Left lung (tissue), 10 donors: ENCODE data around the gene RAPGEF4. TPM values are rescaled to one million over a fixed set of nuclear protein-coding genes. Genes with fewer than 3 reads are reported as not detected.
A peak's percentile ranks its signal among the peaks of the same experiment; 100 is the strongest.

Experiments used
- ATAC-seq: fragments of 200-7000 bp; cut with Tn5 transposase; one replicate; pipeline ENCODE4 v1.9.1; 2020; ENCODE audit warnings: moderate library complexity
- DNase-seq, 4 donors: peaks; one replicate each; pipeline ENCODE4 v3.0.0-alpha.2; 2013 to 2020
- H3K27ac ChIP-seq, 2 donors: fragments of 200-600 bp; sonication (generic) in 1 of 2; one replicate each; pipeline versions ENCODE4 v1.5.0 to v1.8.0; 2020 to 2021
- H3K27me3 ChIP-seq, 2 donors: fragments of 200-600 bp; sonication (generic) in 1 of 2; one replicate each; pipeline versions ENCODE4 v1.5.0 to v1.8.0; 2020 to 2021
- H3K36me3 ChIP-seq, 2 donors: fragments of 200-600 bp; sonication (generic) in 1 of 2; one replicate each; pipeline versions ENCODE4 v1.5.0 to v1.8.0; 2020 to 2021
- H3K4me1 ChIP-seq, 2 donors: fragments of 200-600 bp; one replicate each; pipeline ENCODE4 v1.8.0; 2021
- H3K4me3 ChIP-seq, 2 donors: fragments of 200-600 bp; sonication (generic) in 1 of 2; one replicate each; pipeline versions ENCODE4 v1.5.0 to v1.8.0; 2020 to 2021; ENCODE audit warnings: mild to moderate bottlenecking in 1 of 2
- H3K9me3 ChIP-seq, 2 donors: fragments of 200-600 bp; sonication (generic) in 1 of 2; one replicate each; pipeline versions ENCODE4 v1.5.0 to v1.8.0; 2020 to 2021
- CTCF ChIP-seq, 2 donors: fragments of 200-600 bp; sonication (generic) in 1 of 2; IDR thresholded peaks; one replicate each; pipeline versions ENCODE4 v1.5.0 to v1.8.0; 2021; ENCODE audit warnings: antibody characterized with exemption in 2 of 2
- intact Hi-C, 2 donors: fragments of 100-400 bp; cut with DNase I; formaldehyde crosslinking; loops; one replicate each; pipeline versions ENCODE4 v1.11.2 to v1.14.2; 2022
- polyA plus RNA-seq, 6 donors: library from polyadenylated mRNA; unstranded; fragments of 120-200 nt; gene quantifications; one replicate each; pipeline ENCODE4 v1.2.1, GENCODE V29; 2013; ENCODE audit not compliant: insufficient read length in 6 of 6
- total RNA-seq, 2 donors: library from RNA; stranded (reverse); fragmentation: NEBNext Ultra II Directional; extraction: Animal tissue kit (Norgen Biotek cat#: 25700); gene quantifications; one replicate each; pipeline ENCODE4 v1.2.1, GENCODE V29; 2021
- donor health status: DM: no; HTN: yes; CAD: no.
- donor health status: DM: no; HTN: no; CAD: no.

RAPGEF4 gene
- total and polyA plus RNA-seq, 8 donors = 9.1 to 16.2 (median 11.8) TPM

GRCh38 chr2:172725284-172725683 lies 10.4 kb upstream of the RAPGEF4 start:
- no peak overlapping the region for H3K27ac ChIP-seq
- ATAC-seq = no peak

GRCh38 chr2:172725746-172726145 lies 9.9 kb upstream of the RAPGEF4 start:
- DNase-seq (no peak), ATAC-seq (no peak)
- Histone ChIP-seq H3K4me1 (no peaks in the 10 kb centered on the region), H3K27ac (no peak overlapping the region), H3K27me3 (peaks cover 0 to 4% of the 10 kb centered on the region in 2 donors), H3K9me3 (no peaks in the 10 kb centered on the region), H3K4me3 (no peak overlapping the region), H3K36me3 (no peaks in the 10 kb centered on the region)
- intact Hi-C loops = no loop called here
- no peak for TF ChIP-seq CTCF (IDR thresholded peaks at IDR 0.05)

More at GRCh38 chr2:172725284-172725683, 10.4 kb upstream of the RAPGEF4 start:
- no peak overlapping the region for H3K4me3 ChIP-seq
- no peaks in the 10 kb centered on the region for H3K36me3 ChIP-seq
- H3K9me3 ChIP-seq = no peaks in the 10 kb centered on the region
- H3K4me1 ChIP-seq = no peaks in the 10 kb centered on the region
- no peaks in the 10 kb centered on the region for H3K27me3 ChIP-seq
- TF ChIP-seq CTCF (IDR thresholded peaks at IDR 0.05) = no peak
- intact Hi-C loops = no loop called here
- DNase-seq = no peak

- ATAC-seq (no peak), DNase-seq (no peak)
- Histone ChIP-seq H3K4me3 (no peak overlapping the region), H3K27ac (no peak overlapping the region), H3K9me3 (no peaks in the 10 kb centered on the region), H3K4me1 (no peaks in the 10 kb centered on the region), H3K36me3 (no peaks in the 10 kb centered on the region), H3K27me3 (peaks cover 0 to 6% of the 10 kb centered on the region in 2 donors)
- no peak for TF ChIP-seq CTCF (IDR thresholded peaks at IDR 0.05)
- intact Hi-C loops = no loop called here
Observed at GRCh38 chr2:172726172-172726735, 9.4 kb upstream of the RAPGEF4 start.

- H3K27ac ChIP-seq = no peak overlapping the region
- intact Hi-C loops = no loop called here
- H3K4me3 ChIP-seq = no peak overlapping the region
- no peaks in the 10 kb centered on the region for H3K36me3 ChIP-seq
- no peaks in the 10 kb centered on the region for H3K4me1 ChIP-seq
- no peak for TF ChIP-seq CTCF (IDR thresholded peaks at IDR 0.05)
- H3K9me3 ChIP-seq = no peaks in the 10 kb centered on the region
- no peak for DNase-seq
- peaks cover 22 to 30% of the 10 kb centered on the region in 2 donors for H3K27me3 ChIP-seq
- no peak for ATAC-seq
Observed at GRCh38 chr2:172730411-172730810, 5.2 kb upstream of the RAPGEF4 start.

- ATAC-seq (no peak), DNase-seq (no peak)
- TF ChIP-seq CTCF (IDR thresholded peaks at IDR 0.05) = no peak
- no peaks in the 10 kb centered on the region for H3K9me3 ChIP-seq
- peaks cover 50 to 74% of the 10 kb centered on the region in 2 donors for H3K27me3 ChIP-seq
- no peak overlapping the region for H3K27ac ChIP-seq
- H3K4me1 ChIP-seq = peaks cover 0 to 6% of the 10 kb centered on the region in 2 donors
- peak overlapping the region in 1 of 2 donors; percentile 17 for H3K4me3 ChIP-seq
- H3K36me3 ChIP-seq = no peaks in the 10 kb centered on the region
- intact Hi-C loops = no loop called here
Observed at GRCh38 chr2:172734711-172735581, 699 bp upstream of the RAPGEF4 start.
